ENCODE measurements around the gene VEGFC.

VEGFC gene

DNA sequence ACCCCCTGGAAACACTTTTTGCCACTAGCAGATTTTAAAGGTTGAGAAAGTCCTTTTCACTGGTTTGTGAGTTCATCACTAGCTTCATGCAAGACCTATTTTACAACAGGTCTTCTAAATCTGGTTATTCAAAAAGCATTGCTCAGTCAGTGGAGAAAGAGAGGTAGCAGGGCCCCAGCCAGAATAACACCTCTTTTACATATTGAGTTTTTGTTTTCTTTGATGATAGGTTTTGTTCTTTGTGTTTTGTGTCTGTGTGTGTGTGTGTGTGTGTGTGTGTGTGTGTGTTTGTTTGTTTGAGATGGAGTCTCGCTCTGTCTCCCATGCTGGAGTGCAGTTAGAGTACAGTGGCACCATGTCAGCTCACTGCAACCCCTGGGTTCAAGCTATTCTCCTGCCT, 2.7 kb upstream of the VEGFC start:
- no peak for DNase-seq

DNA sequence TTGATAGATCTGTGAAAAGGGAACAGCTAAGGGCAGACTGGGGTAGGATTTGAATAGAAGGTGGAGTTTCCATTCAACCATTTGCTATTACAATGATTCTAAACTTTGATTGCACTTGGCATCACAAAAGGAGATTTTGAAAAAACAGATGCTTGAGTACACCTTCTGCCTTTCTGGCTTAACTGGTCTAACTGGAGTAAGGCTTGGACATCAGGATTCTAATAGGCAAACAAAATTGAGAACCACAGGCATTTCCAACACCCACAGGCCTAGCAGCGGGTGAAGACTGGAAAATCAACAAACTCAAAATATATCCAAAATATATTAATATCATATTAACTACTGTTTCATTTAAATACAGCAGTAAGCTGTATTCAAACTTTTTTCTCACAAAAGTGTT, 1.9 kb upstream of the VEGFC start:
- no peak for DNase-seq

DNA sequence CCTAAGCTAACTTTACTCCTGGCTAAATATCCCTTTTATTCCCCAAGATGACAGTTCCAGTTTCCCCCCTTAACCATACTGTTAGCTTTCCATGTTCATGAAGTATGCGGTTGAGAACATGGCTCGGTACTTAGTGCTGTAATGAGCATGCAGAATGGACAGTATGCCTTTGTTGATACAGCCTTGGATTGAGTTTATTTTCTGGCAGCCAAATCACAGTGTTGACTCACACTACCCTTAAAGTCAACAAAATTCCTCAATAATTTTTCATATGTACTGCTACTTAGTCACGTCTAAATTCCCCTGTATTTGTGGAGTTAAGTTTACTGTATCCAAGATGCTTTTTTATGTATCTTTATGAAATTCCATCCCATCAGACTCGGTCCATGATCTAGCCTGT, 1.4 kb upstream of the VEGFC start:
- DNase-seq = no peak

DNA sequence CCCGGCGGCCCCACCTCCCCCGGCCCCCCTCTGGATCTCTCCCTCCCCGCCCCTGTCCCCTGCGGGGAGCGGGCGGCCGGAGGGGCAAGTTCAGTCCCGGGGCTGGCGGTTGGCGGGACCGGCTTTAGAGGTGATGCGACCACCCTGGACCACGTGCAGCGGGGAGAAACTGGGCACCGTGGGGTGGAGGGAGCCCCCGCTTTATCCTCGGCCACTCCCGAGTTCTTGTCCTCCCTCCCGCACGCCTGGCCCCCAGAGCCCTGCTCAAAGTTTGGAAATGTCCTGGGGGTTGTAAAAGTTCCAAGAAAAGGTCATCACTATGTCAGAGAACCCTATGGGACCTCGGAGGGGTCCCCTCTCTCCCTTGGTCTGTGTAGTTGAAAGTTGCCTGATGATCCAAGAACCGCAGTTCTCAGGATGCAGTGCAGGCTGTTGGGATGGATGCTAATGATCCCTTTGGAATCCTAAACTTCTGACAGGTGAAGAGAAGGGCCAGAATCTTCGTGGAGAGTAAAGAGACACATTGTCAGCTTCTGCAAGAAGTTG, 411 bp upstream of the VEGFC start:
- no peak for DNase-seq

DNA sequence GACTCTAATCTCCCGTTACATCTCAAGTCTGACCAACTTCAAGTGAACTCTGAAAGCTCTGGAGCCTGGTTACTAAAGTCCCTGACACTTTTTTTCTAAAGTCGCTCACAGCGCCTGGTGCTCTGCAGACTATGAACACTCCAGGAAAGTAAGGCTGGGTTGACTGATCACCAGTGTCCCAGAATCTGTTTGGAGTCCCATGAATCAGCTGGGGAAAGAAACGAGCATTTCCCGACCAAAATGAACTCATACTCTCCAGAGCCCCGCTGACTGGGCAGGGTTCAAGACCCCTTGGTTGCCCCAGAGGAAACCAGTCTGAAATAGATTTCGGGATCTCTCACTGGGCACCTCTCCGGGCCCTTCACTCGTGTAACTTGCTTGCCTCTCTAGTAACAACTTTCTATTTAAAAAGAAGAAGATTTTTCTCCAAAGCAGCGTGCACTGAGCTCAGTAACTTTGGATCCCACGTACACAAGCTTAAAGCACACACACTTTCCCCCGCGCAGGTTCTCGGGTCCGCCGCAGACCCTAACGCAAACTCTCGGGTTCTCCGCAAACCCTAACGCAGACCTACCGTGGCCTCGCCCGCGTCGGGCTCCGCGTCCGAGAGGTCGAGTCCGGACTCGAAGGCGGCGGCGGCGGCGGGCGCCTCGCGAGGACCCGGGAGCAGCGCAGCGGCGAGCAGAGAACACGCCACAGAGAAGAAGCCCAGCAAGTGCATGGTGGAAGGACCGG, 964 bp downstream of the VEGFC start:
- no peak for DNase-seq

DNA sequence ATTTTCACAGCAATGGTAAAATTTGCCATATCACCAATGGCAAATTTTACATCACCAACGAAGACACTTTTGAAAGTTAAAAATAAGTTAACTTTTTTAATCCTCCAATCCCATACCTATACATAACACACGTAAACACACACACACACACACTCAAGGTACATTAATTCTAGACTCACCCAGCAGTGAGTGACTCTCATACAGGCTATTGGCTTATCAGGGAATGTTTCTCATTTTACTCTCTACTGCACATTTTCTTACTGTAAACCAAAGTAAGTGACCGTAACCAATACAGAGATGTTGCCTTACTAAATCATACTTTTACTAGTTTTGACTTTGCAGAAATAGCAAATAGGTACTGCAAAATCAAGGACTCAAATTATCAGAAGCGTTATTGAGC, 2.3 kb downstream of the VEGFC start:
- DNase-seq = no peak

DNA sequence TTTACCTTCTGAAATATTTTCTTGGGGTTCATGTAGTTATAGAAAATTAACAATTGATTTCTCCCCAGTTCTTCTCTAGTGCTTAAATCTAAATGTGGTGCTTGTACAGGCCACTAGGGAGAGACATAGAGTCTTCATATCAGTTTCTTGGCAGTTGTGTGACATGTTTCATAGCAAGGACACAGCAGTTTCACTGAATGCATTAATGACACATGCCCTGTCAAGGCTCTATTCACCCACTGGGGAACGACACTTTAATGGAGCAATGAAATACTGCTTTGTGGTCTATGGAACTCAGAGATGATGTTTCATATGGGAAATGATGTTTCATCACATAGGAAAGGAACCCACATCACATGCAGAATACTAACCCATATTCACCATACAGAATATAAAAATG, 2.8 kb downstream of the VEGFC start:
- peak; percentile 54 for DNase-seq

DNA sequence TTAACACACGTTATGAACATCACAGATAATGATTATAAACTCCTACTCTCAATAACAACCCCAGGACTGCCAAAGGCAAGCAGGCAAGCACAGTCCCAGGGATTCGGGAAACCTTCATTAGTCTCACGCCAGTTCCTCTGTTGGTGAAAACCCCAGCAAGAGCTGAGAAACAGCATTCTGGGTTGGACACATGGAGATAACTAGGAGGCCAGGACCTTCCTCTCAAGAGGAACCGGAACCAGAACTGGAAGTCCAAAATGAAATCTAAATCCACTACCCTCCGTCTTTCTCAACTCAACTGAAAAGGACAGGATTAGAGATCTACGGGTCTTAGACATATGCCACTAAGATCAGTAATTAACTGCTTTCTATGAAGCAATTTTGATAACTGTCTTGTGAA, 3.8 kb downstream of the VEGFC start:
- DNase-seq = no peak

DNA sequence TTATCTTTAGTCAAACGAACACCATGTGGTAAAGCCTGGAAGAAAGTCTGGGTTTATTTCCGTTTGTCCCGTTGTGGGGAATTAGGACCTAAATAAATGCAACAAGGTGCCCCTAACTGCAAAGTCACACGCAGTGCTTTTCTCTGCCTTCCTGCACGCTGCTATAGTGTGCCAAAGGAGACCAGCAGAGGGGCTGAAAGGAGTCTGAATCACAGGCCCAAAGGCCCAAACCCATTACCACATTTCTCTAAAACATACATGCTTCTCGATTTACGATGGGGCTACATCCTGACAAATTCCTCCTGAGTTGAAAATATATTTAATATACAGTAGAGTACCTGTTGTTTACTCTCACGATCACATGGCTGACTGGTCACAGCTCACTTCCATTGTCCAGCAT, 4.5 kb downstream of the VEGFC start:
- no peak for DNase-seq

DNA sequence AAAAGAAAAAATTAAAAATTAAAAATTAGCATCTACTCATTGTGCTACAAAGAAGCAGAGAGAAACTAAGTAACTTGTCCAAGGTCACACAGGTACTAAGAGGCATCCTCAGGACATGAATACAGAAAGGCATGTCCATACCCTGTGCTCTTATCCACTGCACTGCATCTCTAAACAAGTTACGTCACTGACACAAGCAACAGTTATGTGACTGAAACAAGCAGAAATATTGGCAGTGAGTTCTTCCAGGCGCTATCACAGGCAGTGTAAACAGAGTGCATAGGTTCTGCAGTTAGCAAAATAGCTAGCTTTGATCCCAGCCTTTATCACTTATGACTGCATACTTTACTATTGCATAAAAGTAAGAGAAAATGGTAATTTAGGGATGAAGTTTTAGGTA, 7.9 kb downstream of the VEGFC start:
- DNase-seq = no peak

DNA sequence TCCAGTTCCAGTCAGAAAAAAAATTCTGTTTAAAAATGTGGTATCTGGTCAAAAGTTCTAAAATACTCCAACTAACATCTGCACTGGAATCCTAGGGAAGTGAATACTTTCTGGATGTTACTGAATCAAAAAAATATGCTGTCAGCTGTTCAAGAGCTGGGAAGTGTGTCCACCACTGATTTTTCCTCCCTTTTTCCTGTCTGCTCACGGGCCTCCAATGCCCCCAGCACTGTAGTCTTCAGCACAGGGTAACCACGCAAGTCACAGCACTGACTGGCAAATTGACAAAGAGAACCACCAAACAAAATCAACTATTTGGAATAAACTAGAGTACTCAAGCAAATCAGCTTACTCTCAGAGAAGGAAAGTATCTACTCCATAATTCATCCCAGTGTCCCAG, 9.9 kb downstream of the VEGFC start:
- DNase-seq = no peak

DNA sequence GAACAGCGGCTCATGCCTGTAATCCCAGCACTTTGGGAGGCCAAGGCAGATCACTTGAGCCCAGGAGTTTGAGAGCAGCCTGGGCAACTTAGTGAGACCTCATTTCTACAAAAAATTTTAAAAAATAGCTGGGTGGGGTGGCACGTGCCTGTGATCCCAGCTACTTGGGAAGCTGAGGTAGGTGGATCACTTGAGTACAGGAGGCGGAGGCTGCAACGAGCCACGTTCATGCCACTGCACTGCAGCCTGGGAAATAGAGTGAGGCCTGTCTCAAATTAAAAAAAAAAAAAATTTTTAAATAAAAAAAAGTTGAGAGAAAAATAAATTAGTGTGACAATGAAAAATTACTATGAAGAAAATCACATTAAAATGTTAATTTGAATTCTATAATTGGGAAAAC, 10.5 kb downstream of the VEGFC start:
- DNase-seq = no peak

DNA sequence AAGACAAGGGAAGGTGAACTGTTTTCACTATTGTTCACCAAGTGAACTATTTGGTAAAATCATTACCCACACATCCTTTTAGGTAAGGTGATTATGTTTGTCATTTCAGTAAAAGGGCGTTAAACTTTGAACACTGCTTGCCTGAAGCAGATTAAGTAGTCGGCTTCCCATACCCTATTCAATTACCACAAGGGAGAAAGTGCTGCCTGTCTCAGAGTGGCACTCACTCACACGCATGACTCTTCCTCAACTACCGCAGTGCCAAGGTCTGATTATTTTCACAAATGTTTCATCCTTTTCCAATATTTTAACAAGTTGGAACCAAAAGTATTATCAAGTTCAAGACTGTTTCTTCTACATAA, 11.0 kb downstream of the VEGFC start:
- no peak for DNase-seq

DNA sequence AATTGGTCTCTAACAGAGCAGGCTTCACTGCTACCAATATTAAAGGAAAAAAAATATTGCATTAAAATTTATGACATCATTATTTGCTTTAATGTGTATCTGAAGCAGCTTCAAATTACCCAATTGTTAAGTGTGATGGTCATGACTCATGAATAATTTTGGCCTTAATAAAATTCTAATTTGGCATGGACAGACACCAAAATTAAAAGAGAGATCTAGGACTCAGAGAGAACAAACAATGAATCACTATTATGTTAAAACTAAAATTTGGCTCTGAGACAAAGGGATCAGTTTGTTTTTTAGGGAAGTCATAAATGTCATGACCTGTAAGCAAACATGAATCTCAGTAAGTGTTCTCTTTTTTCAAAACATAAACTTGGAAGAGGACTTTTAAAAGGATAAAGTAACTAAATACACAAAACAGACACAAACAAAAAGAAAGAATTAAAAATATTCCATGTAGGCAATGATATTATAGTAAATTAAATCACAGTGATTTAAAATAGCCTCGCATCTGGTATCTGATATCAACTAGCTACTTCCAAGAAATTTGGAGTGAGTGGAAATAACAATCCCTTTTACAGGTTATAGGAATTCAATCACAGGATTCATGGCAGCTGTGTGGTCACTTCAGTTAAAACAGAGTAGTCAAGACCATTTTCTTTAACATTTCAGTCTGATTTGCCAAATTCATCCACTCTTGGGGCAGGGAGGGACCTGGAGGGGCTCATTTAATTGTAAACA, 11.6 kb downstream of the VEGFC start:
- no peak for DNase-seq

DNA sequence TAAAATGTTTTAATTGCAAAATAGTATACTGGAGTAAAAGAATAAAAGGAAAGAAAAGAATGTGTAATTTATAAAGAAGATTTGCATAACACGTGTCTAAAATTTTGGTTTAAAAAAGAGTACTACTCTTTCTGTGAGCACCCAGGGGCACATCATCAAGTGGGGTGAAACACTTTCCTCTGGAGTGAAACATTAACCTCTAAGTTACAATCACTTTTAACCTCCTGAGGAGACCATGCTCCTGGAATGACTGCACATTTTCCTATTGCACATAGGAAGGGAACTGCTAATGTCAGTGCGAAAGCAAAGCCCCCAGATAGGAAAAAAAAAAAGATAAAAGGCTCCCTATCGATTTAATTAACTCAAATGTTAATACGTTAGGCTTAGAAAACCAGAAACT, 13.3 kb downstream of the VEGFC start:
- DNase-seq = no peak

DNA sequence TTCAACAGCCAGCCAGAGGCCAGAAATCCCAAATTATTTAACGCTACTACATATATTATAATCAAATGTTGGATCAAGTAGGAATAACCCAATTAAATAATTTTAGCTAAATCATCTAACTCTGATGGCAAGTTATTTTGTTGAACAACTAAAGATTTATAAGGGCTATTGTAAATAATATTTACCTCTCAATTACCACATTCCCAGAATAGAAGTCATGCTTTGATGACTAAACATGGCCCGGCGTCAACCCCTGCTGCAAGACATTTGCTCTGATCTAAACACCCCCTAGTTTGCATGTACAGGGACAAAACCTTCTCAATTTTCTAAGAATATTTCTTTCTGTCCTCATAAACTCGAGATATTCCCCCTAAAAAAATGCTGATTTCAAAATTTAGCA, 14.2 kb downstream of the VEGFC start:
- DNase-seq = no peak

DNA sequence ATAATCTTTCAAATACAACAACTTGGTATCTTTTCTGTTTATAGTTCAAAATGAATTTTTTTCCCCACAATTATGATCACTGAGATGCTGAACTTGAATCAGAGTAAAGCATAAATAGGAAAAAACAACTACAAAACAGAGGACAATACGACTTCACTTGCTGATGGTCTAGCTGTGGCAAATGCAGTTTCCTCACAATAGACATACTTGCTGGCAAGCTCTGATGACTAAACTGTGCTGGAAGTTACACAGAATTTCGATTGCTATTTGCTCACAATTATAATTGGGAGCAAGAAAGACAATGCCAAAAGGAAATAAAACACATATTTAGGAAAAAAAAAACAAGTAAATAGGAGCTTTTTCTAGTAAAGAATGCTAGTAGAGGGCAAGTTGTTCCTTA, 14.7 kb downstream of the VEGFC start:
- DNase-seq = no peak

DNA sequence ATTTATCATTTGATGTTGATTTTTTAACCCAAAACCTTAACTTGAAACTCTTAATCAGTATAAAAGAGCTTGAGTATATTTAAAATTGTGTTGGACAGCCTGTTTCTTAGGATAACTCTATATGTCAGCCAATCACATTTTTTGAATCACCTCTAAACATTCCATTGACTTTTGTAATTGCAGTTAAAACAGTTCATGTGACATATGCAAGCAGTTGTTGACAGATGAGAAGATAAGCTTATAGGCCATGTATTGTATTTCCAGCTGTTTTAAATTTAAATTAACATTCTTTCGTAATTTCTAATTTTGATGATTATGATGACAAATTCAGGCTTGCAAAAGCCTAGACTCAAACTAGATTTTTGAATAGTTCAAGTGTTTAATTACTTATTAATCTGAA, 17.4 kb downstream of the VEGFC start:
- no peak for DNase-seq

DNA sequence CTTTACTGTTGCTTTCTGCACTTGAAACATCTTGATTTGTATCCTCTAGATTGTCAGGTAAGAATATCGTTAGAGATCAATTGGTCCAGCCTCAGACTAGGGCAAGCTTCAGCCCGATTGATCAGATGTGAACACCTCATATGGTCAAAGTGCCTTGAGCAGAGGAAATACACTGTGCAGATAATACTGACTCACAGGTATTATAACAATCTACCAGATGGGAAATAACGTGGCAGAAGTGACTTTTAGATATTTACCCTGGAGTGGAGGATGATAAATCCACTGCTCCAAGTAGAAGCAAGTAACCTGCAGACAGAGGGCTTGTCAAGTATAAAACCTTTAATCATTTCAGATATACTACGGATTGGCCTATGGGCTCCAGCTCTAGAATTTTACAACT, 17.9 kb downstream of the VEGFC start:
- DNase-seq = no peak

DNA sequence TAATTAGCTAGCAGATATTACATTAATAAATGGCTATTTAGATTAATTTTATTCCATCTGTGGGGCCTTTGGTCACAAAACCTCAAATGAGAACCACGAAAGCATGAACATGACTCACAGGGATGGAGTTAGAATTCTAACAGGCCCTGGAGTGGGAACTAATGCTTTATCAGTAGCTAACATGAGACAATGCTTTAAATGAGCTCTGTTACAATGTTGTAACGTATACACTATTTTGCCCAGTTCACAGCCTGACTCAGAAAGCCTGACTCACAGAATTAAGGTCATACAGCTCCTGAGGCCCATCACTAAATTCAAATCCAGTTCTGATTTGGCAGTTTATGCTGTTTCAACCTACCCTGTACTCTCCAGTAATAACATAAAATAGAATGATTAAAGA, 23.2 kb downstream of the VEGFC start:
- DNase-seq = no peak

DNA sequence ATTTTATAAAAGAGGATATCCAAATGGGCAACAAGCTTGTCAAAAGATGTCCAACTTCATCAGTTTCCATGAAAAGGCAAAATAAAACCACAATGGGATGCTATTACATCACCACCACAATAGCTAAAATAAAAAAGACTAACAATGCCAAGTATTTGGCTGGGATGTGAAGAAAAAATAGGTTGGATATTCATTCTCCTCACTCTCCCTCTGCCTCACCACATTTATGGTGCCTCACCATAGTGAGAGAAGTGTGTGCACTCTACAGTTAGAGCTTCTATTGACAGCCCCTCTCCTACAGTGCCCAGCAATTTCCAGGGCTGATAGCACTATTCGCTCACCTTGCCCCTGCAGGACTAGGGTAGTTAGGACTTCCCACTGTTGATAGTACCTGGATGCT, 25.5 kb downstream of the VEGFC start:
- DNase-seq = no peak

DNA sequence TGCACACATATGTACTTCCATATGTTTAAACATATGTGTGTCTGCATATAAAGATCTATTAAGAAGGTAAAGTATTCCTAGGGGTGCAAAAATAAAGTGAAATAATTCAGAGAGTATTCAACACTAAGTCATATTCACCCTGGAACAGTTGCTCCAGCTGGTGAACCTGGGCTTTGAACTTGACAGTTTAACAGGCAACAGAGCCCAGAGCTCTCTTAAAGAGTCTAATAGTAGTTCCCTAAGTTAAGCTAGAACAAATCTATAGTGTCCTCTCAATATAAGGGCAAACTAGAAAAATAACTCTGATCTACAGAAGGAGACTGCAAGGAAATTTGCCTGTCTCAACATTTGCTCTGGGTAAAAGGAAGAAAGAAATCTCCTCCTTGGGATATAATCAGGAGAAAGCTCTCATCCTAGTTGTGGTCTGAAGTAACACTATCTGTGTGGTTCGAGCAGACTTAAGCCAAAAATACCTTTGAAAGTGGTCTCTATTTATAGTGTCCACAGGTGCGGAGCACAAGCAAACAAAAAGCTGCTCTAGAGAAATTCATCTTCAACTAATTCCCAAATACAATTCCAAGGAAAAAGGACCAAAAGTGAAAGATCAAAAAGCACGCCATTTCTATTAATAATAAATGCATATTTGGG, 29.9 kb downstream of the VEGFC start:
- DNase-seq = no peak

DNA sequence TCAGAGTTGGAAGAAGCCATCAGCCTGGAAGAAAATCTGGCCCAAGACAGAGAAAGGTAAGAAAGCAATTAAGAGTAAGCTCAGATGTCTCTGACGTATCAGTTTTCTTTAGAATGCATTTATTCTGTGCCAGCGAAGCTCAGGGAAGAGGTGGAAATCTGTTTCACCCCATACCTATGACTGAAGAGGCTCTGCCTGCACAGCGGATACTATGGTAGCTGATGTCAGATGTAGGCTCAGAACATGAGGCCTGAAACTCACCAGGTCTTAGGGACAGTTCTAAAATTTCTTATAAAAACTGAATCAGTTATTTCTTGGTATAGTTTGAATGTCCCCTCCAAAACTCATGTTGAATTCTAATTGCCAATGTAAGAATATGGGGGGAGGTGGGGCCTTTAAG, 30.9 kb downstream of the VEGFC start:
- no peak for DNase-seq

DNA sequence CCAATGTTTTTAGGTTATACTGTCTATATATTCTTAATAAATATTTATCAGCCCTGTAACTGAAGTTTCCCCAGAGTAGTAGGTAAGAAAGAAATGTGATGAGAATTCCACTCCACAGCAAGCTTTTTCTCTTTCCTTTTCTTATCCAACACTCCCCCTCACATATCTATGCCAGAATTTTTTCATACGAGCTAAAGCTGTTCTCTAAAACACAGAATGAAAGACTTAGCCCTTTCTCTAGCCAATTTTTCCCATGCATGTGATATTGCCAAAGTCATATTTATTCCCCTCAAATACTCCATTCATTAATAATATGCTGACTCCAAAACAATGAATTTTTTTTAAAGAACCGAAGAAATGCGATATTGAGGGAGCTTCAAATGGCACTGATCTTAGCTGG, 32.3 kb downstream of the VEGFC start:
- DNase-seq = no peak
